Measurements from ENCODE around the gene SLC26A6. TPM values are rescaled to one million over a fixed set of nuclear protein-coding genes. Genes with fewer than 3 reads are reported as not detected.

Gene SLC26A6
- total RNA-seq, 2 donors from 2014 or later = 94.9 to 112 TPM

GRCh38 chr3:48678566-48679380, 43.5 kb upstream of the SLC26A6 start:
- no peak for DNase-seq
- Histone ChIP-seq H3K9ac (ENCODE audit: low read depth in 2 of 2, low read length in 2 of 2) (no peak overlapping the region), H3K27ac (no peak overlapping the region), H3K9me3 (no peaks in the 10 kb centered on the region), H3K4me3 (no peak overlapping the region), H3K36me3 (no peaks in the 10 kb centered on the region), H3K27me3 (no peaks in the 10 kb centered on the region), H3K4me1 (peaks cover 5% of the 10 kb centered on the region)
- intact Hi-C loops (cut with DNase I) = no loop called here
- TF ChIP-seq, protein P1, sequence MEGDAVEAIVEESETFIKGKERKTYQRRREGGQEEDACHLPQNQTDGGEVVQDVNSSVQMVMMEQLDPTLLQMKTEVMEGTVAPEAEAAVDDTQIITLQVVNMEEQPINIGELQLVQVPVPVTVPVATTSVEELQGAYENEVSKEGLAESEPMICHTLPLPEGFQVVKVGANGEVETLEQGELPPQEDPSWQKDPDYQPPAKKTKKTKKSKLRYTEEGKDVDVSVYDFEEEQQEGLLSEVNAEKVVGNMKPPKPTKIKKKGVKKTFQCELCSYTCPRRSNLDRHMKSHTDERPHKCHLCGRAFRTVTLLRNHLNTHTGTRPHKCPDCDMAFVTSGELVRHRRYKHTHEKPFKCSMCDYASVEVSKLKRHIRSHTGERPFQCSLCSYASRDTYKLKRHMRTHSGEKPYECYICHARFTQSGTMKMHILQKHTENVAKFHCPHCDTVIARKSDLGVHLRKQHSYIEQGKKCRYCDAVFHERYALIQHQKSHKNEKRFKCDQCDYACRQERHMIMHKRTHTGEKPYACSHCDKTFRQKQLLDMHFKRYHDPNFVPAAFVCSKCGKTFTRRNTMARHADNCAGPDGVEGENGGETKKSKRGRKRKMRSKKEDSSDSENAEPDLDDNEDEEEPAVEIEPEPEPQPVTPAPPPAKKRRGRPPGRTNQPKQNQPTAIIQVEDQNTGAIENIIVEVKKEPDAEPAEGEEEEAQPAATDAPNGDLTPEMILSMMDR (IDR thresholded peaks at IDR 0.05) = no peak

GRCh38 chr3:48678056-48678455, 42.8 kb upstream of the SLC26A6 start:
- no peaks in the 10 kb centered on the region for H3K4me1 ChIP-seq
- no peaks in the 10 kb centered on the region for H3K27me3 ChIP-seq
- intact Hi-C loops (cut with DNase I) = no loop called here
- H3K27ac ChIP-seq = no peak overlapping the region
- no peak for DNase-seq
- H3K36me3 ChIP-seq = no peaks in the 10 kb centered on the region
- H3K9me3 ChIP-seq = no peaks in the 10 kb centered on the region
- TF ChIP-seq, protein P1 (IDR thresholded peaks at IDR 0.05) = no peak
- H3K9ac ChIP-seq (ENCODE audit: low read depth in 2 of 2, low read length in 2 of 2) = no peak overlapping the region
- H3K4me3 ChIP-seq = no peak overlapping the region

- Histone ChIP-seq H3K4me1 (no peaks in the 10 kb centered on the region), H3K4me3 (no peak overlapping the region), H3K36me3 (no peaks in the 10 kb centered on the region), H3K9me3 (no peaks in the 10 kb centered on the region), H3K27ac (no peak overlapping the region), H3K9ac (ENCODE audit: low read depth in 2 of 2, low read length in 2 of 2) (no peak overlapping the region), H3K27me3 (no peaks in the 10 kb centered on the region)
- intact Hi-C loops (cut with DNase I) = no loop called here
- no peak for DNase-seq
- TF ChIP-seq, protein P1 (IDR thresholded peaks at IDR 0.05) = no peak
These were observed 39.2 kb upstream of the SLC26A6 start for GRCh38 chr3:48674505-48674904.

- no peak for DNase-seq
- H3K27ac ChIP-seq = no peak overlapping the region
- no peaks in the 10 kb centered on the region for H3K9me3 ChIP-seq
- H3K36me3 ChIP-seq = no peaks in the 10 kb centered on the region
- H3K27me3 ChIP-seq = no peaks in the 10 kb centered on the region
- intact Hi-C loops (cut with DNase I) = no loop called here
- no peak overlapping the region for H3K4me3 ChIP-seq
- TF ChIP-seq, protein P1 (IDR thresholded peaks at IDR 0.05) = no peak
- H3K9ac ChIP-seq (ENCODE audit: low read depth in 2 of 2, low read length in 2 of 2) = no peak overlapping the region
- H3K4me1 ChIP-seq = no peaks in the 10 kb centered on the region
These were observed 37.3 kb upstream of the SLC26A6 start for GRCh38 chr3:48672522-48672921.

DNA sequence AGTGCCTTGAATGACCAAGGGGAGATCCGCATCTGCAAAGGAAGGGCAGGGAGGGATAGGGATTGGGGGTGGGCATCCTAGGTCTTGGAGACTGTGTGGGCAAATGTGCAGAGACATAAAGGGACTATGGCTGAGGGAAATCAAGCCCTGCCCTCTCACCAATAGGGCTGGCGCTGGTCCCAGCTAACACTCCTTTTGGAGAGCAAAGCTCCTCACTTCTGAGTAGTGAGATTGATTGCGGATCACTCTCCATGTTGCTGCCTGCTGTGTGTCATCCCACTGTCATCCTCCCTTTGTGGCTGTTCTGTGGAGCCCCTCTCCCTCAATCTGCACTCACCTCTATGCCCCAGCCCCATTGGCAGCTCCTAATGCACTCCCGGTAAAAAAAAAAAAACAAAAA, 29.7 kb upstream of the SLC26A6 start:
- no peak overlapping the region for H3K27ac ChIP-seq
- DNase-seq = no peak

More for the DNA sequence above, 29.7 kb upstream of the SLC26A6 start:
- Histone ChIP-seq H3K27me3 (peaks cover 22% of the 10 kb centered on the region), H3K9ac (ENCODE audit: low read depth in 2 of 2, low read length in 2 of 2) (no peak overlapping the region), H3K4me1 (peaks cover 9% of the 10 kb centered on the region), H3K36me3 (no peaks in the 10 kb centered on the region), H3K9me3 (no peaks in the 10 kb centered on the region), H3K4me3 (no peak overlapping the region)
- intact Hi-C loops (cut with DNase I) = no loop called here
- TF ChIP-seq, protein P1 (IDR thresholded peaks at IDR 0.05) = no peak

All from colonic mucosa (tissue), 4 donors.